Panc1 (cell line): ENCODE measurements around the gene ADGRG3. TPM values are rescaled to one million over a fixed set of nuclear protein-coding genes. Genes with fewer than 3 reads are reported as not detected.

Source experiments
- ATAC-seq: fragments of 200-7000 bp; cut with Tn5 transposase; 2 replicates; pipeline ENCODE4 v1.9.1; 2020; ENCODE audit warnings: mild to moderate bottlenecking, moderate library complexity
- BruUV-seq: library from RNA; stranded (reverse); fragments of 400-500 nt; replicated peaks from 2 replicates; lab custom pipeline; 2021; lab: Mats Ljungman, UMichigan
- CTCF ChIA-PET: fragments of 300-600 bp; sonication (Branson Sonifier 250); formaldehyde crosslinking; loops from one replicate; lab custom pipeline; 2022; ENCODE audit warnings: antibody characterized with exemption; lab: Charles Lee
- POLR2A ChIA-PET: fragments of 300-600 bp; sonication (Branson Sonifier 250); formaldehyde crosslinking; loops from one replicate; lab custom pipeline; 2022; ENCODE audit warnings: antibody characterized with exemption; lab: Charles Lee
- DNase-seq: peaks from one replicate; pipeline ENCODE4 v3.0.0-alpha.2; 2010; ENCODE audit warnings: low read depth, low spot score
- H3K27ac ChIP-seq: 2 replicates; pipeline ENCODE4 v1.5.1; 2011; ENCODE audit warnings: mild to moderate bottlenecking, low read length, inconsistent platforms
- H3K27me3 ChIP-seq: fragments of 200-500 bp; sonication (Bioruptor generic); 2 replicates; pipeline ENCODE4 v1.6.0; 2014; ENCODE audit warnings: low read length, inconsistent platforms; ENCODE audit not compliant: control insufficient read depth, insufficient read depth
- H3K36me3 ChIP-seq: fragments of 200-500 bp; sonication (Bioruptor generic); 2 replicates; pipeline ENCODE4 v1.5.1; 2014; ENCODE audit warnings: inconsistent platforms, mild to moderate bottlenecking, low read length, moderate library complexity; ENCODE audit not compliant: control insufficient read depth, insufficient read depth
- H3K4me1 ChIP-seq: 2 replicates; pipeline ENCODE4 v1.5.1; 2011; ENCODE audit warnings: inconsistent platforms, mild to moderate bottlenecking, low read length, moderate library complexity; ENCODE audit not compliant: control insufficient read depth, insufficient read depth
- H3K4me3 ChIP-seq, 2 experiments: 2 replicates each; pipeline ENCODE4 v1.5.1; 2011 to 2012; ENCODE audit warnings: low read depth in 2 of 2, low read length in 2 of 2, mild to moderate bottlenecking in 2 of 2, inconsistent platforms in 1 of 2, moderate library complexity in 1 of 2
- H3K9me3 ChIP-seq: fragments of 200-500 bp; sonication (Bioruptor generic); 2 replicates; pipeline ENCODE4 v1.5.1; 2014; ENCODE audit warnings: low read depth, mild to moderate bottlenecking, inconsistent platforms, low read length, moderate library complexity; ENCODE audit not compliant: control insufficient read depth, insufficient read depth
- POLR2AphosphoS5 ChIP-seq: IDR thresholded peaks from 2 replicates; pipeline ENCODE4 v1.6.1; 2012; ENCODE audit warnings: mild to moderate bottlenecking, low read depth, low read length, moderate library complexity
- REST ChIP-seq, 2 experiments: IDR thresholded peaks; 2 replicates each; pipeline ENCODE4 v1.6.1; 2011 to 2012; ENCODE audit warnings: low read depth in 2 of 2, control low read depth in 1 of 2, low read length in 1 of 2, mild to moderate bottlenecking in 1 of 2, moderate library complexity in 1 of 2; ENCODE audit not compliant: insufficient read depth in 1 of 2
- SIN3A ChIP-seq: IDR thresholded peaks from 2 replicates; pipeline ENCODE4 v1.6.1; 2012; ENCODE audit warnings: low read depth, mild to moderate bottlenecking, low read length, moderate library complexity, borderline replicate concordance; ENCODE audit not compliant: insufficient read depth
- TCF7L2 ChIP-seq: IDR thresholded peaks from 2 replicates; pipeline ENCODE4 v1.6.1; 2011; ENCODE audit warnings: mild to moderate bottlenecking, low read depth, low read length, inconsistent platforms
- in situ Hi-C: cut with HindIII; loops from 2 replicates; pipeline ENCODE4 v1.10.0; 2016; ENCODE audit warnings: low sequenced_read_pairs, low pct_unique_long_range_greater_than_20kb
- intact Hi-C: fragments of 100-400 bp; cut with micrococcal nuclease; formaldehyde crosslinking; loops from one replicate; pipeline ENCODE4 v1.10.0; 2022; ENCODE audit not compliant: unreplicated experiment
- total RNA-seq: library from RNA; stranded (reverse); gene quantifications from one replicate; pipeline ENCODE4 v1.2.1, GENCODE V29; 2021; ENCODE audit not compliant: unreplicated experiment
- TF ChIP-seq, protein P1 (sequence below): fragments of 450-650 bp; IDR thresholded peaks from 2 replicates; pipeline ENCODE4 v1.5.1; 2017; ENCODE audit warnings: mild to moderate bottlenecking

Gene ADGRG3
- total RNA-seq, 1 experiment from 2014 or later, result not detected

GRCh38 chr16:57680842-57681375 is 12.8 kb downstream of the ADGRG3 start:
- intact Hi-C loops, result no loop called here
- CTCF ChIA-PET, result no interaction called here
- TF ChIP-seq TCF7L2, result no peak
- no peak for TF ChIP-seq REST (IDR thresholded peaks at IDR 0.05; ENCODE audit: insufficient read depth in 1 of 2, low read depth in 2 of 2, low read length in 1 of 2)
- TF ChIP-seq, protein P1, sequence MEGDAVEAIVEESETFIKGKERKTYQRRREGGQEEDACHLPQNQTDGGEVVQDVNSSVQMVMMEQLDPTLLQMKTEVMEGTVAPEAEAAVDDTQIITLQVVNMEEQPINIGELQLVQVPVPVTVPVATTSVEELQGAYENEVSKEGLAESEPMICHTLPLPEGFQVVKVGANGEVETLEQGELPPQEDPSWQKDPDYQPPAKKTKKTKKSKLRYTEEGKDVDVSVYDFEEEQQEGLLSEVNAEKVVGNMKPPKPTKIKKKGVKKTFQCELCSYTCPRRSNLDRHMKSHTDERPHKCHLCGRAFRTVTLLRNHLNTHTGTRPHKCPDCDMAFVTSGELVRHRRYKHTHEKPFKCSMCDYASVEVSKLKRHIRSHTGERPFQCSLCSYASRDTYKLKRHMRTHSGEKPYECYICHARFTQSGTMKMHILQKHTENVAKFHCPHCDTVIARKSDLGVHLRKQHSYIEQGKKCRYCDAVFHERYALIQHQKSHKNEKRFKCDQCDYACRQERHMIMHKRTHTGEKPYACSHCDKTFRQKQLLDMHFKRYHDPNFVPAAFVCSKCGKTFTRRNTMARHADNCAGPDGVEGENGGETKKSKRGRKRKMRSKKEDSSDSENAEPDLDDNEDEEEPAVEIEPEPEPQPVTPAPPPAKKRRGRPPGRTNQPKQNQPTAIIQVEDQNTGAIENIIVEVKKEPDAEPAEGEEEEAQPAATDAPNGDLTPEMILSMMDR, result no peak
- no peak for TF ChIP-seq SIN3A
- no peak for TF ChIP-seq POLR2AphosphoS5
- Histone ChIP-seq H3K4me1 (peaks cover 4% of the 10 kb centered on the region), H3K27ac (no peak overlapping the region), H3K36me3 (no peaks in the 10 kb centered on the region), H3K4me3 (no peak overlapping the region), H3K27me3 (no peaks in the 10 kb centered on the region), H3K9me3 (no peaks in the 10 kb centered on the region)
- in situ Hi-C loops, result no loop called here
- POLR2A ChIA-PET, result no interaction called here
- DNase-seq, result no peak
- ATAC-seq, result no peak
- BruUV-seq, result no TSS peak

- no peak for TF ChIP-seq POLR2AphosphoS5
- TF ChIP-seq, protein P1, result no peak
- no peak for TF ChIP-seq TCF7L2
- TF ChIP-seq SIN3A, result no peak
- TF ChIP-seq REST (IDR thresholded peaks at IDR 0.05; ENCODE audit: insufficient read depth in 1 of 2, low read depth in 2 of 2, low read length in 1 of 2), result no peak
- Histone ChIP-seq H3K9me3 (no peaks in the 10 kb centered on the region), H3K4me1 (peaks cover 3% of the 10 kb centered on the region; the same call in 1 of the 2 replicates), H3K36me3 (no peaks in the 10 kb centered on the region), H3K27me3 (no peaks in the 10 kb centered on the region), H3K4me3 (no peak overlapping the region), H3K27ac (no peak overlapping the region)
- intact Hi-C loops (no loop called here), in situ Hi-C loops (no loop called here)
- DNase-seq (no peak), ATAC-seq (no peak)
- ChIA-PET POLR2A (no interaction called here), CTCF (no interaction called here)
- no TSS peak for BruUV-seq
These were observed 14.0 kb downstream of the ADGRG3 start for GRCh38 chr16:57681950-57682728.
